ENCODE measurements around the gene TLE4.
"Not testable (repeated sequence)": the region's sequence is repeated elsewhere in the genome, so short reads cannot be mapped to it uniquely, and the experiment has no call there.

Gene TLE4

DNA sequence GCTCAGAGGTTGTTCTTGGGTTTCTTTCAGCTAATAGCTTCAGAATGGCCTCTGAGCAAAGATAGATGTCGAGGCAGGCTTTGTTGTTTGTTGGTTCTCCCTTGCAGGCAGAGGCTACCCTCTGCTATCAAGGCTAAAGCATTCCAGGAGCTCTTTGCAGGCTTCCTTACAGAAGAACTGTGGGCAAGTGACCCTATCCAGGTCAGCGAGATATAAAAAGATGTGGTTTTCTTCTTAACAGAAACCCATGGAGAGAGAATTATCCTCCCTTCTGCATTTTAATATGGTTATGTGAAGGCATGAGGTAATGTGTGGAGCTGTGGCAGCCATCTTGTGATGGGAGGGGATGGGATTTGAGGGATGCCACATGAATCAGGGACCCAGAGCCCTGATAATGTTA lies 67.0 kb downstream of the TLE4 start:
- no peak for DNase-seq (ENCODE audit: low read depth)

DNA sequence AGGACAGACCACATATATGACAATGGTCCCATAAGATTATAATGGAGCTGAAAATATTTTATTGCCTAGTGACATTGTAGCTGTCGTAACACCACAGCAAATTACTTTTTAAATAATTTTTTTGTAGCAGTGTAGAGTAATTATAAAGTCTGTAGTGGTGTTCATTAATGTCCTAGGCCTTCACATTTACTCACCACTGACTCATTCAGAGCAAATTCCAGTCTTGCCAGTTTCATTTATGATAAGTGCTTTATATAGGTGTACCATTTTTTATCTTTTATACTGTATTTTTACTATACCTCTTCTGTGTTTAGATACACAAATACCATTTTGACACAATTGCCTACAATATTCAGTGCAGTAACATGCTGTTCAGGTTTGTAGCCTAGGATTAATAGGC lies 67.6 kb downstream of the TLE4 start:
- DNase-seq (ENCODE audit: low read depth) = no peak

DNA sequence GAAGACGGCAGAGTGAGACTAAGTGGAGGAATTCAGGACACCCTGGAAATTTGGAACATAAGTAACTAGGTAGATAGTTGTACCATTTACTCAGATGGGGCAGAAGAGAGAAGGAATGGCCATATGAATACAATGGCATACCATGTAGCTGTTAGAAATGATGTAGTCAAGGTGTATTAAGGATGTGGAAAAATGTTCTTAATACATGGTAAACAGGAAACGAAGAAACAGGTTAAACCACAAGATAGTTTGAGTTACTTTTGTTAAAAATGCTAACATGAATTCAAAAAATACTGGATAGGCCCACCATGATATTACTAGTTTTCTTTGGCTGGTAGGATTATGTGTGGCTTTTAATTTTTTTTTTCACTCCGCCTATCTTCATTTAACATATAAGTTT lies 68.3 kb downstream of the TLE4 start:
- DNase-seq (ENCODE audit: low read depth) = not testable (repeated sequence)

DNA sequence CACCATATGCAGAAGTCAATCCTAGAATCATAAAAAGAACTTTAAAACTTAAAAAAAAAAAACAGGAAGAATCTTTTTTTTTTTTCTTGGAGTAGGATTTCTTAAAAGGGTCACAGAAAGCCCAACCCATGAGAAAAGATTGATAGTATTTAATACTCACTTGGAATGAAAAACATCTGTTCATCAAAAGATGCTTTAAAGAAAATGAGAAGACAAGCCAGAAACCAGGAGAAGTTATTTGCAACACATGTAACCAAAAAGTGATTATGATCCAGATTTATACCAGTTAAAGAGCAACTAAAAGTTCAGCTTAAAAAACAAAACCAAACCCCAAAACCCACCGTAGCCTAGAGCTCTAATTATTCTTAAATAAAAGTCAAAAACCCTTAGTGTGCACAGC lies 69.3 kb downstream of the TLE4 start:
- no peak for DNase-seq (ENCODE audit: low read depth)

DNA sequence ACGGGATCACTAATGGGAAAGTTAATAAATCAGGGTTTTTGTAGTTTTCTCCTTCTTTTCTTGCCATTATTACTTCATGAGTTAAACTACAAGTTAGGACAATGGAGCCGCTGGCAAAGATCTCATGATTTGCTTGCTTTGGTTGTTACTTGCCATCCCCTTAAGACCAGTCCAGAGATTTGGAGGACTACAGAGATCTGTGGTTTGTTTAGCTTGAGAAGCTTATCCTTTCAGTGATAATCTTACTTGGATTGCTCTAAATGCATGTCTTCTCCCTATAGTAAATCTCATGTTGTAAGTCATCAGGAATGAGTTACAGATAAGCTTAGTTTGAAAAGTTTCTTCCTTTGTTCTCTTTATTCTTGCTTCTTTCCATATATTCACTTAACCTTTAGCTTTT lies 70.9 kb downstream of the TLE4 start:
- DNase-seq (ENCODE audit: low read depth) = no peak

DNA sequence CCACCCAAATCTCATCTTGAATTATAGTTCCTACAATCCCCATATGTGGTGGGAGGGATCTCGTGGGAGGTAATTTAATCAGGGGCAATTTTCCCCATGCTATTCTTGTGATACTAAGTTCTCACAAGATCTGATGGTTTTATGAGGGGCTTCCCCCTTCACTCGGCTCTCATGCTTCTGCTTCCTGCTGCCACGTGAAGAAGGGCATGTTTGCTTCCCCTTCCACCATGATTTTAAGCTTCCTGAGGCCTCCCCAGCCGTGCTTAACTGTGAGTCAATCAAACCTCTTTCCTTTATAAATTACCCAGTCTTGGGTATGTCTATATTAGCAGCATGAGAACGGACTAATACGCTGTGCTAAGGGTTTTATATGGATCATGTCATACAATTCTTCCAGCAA lies 72.3 kb downstream of the TLE4 start:
- no peak for DNase-seq (ENCODE audit: low read depth)

DNA sequence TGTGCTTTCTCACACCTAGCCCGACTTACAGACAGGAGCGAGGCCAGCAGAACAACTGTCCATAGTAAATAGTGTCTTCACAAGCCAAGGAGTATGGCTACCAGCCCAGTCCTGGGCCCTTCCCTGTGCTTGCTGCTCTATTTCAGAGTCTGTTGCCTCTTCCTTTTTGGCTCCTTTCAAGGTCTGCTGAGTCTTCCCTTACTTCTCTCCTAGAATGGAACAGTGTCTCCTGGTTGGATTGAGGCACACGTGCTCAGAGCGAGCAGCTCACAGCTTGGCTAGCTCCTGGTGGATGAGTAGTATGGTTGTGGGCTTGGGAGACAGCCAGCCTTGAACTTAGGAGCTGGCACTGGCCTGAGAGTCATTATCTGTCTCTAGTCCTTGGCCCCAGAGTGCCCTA lies 72.8 kb downstream of the TLE4 start:
- DNase-seq (ENCODE audit: low read depth) = no peak

DNA sequence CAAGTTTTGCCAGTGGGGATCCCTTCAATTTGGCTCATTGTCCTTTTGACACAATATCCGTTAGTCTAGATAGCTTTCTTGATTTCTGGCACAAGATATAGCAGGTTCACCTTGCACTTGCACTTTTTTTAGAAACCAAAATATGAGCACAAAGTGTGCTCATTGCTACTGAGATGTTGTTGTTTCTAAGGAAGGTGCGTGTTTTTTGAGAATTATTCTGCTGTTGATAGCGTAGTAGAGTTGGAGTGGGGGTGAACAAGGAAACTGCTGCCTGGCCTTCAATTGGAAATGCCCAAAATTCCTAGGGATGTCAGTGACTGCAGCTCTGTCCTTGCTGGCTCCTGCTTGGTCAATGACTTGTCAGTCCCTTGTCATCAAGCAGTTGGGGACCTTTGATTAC lies 73.3 kb downstream of the TLE4 start:
- DNase-seq (ENCODE audit: low read depth) = no peak

DNA sequence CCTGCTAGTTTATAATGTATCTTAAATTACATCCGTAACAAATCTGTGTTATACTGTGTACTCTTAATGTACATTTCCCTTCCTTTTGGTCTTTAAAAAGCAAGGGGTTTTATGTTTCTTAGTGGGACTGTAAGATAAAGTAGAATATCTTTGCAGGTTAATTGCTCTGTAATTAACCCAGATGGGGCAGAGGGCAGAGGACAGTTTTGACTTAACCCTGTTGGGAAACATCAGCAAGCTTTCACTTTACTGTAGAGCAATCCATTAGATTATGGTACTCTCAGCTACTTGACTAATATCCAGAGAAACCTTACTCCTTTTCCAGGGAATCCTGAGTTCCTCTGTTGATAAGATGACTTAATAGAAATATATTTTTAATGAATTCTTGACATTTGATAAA lies 74.3 kb downstream of the TLE4 start:
- DNase-seq (ENCODE audit: low read depth) = no peak

DNA sequence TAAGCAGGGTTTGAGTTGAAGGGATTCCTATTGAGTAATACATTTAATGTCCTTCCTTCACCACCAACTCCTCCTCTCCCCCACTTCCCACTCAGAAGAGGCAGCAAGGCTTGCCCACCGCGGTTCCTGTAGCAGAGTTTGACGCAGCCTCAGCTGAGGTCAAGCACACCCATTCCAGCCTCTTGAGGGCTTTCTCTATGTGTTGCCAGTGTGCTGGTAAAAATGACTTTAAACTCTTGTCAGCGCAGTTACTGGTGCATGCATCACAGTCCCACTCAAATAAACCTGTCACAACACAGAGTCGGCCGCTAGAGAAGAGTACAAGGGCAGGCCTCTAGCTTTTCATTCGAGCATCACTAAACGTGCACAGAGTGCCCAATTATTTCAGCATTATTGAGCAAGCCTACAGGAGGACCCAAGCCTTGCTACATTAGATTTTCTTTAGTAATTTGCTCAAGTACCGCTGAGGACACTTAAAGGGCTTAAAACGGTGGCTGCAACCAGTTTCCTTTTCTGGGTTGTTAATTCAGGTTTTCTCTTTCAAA lies 79.6 kb downstream of the TLE4 start:
- no peak for DNase-seq (ENCODE audit: low read depth)

DNA sequence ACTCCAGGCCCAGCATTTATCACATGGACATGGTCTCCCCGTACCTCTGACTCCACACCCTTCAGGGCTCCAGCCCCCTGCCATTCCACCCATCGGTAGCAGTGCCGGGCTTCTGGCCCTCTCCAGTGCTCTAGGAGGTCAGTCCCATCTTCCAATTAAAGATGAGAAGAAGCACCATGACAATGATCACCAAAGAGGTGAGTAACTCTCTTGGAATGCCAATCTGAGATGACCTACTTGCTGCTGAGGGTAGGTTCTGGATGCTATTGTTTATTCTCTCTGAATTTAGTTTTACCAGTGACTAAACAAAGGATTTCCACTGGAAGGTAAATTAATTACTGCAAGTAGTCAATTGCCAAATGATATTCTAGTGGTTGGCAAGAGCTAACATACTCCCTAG lies 80.8 kb downstream of the TLE4 start:
- no peak for DNase-seq (ENCODE audit: low read depth)

DNA sequence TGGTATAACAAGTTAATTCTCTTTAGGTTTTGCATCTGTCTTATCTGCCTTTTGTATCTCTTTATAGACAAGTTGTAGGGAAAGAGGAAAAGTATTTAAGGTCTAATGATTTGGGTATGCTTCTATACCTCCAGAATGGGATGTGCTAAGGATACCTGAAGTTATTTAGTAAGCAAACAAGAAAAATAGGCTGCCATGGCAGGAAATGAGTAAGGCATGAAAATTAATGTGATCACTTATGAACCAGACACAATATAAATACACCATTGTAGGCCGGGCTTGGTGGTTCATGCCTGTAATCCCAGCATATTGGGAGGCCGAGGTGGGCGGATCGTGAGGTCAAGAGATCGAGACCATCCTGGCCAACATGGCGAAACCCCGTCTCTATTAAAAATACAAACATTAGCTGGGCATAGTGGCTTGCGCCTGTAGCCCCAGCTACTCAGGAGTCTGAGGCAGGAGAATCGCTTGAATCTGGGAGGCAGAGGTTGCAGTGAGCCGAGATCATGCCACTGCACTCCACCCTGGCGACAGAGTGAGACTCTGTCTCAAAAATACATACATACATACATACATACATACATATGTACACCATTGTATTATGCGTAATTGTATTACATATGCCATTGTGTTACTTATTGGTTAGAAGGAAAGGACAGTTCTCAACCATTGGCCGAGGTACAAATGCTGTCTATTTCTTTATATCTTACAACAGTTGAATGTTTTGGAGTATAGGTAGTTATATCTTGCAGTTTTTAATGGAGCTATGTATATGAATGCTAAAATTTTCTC lies 83.0 kb downstream of the TLE4 start:
- not testable (repeated sequence) for DNase-seq (ENCODE audit: low read depth)

DNA sequence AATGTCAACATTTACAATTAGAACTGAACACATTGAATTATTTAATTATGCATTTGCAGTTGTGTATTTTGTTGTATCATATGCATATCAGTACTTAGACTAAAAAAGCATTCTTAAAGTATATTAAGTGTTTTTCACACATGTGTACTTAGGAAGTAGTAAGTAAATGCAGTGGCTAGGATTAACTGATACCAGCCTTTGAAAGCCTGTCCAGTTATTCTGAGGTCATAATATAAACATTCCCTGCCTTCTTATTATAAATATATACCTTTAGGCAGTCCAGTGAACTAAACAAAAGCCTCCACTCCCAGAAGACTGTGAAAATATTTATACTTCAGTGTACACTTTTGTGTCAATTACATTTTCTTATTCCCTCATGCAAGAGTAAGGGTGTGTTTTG lies 83.8 kb downstream of the TLE4 start:
- DNase-seq (ENCODE audit: low read depth) = no peak

DNA sequence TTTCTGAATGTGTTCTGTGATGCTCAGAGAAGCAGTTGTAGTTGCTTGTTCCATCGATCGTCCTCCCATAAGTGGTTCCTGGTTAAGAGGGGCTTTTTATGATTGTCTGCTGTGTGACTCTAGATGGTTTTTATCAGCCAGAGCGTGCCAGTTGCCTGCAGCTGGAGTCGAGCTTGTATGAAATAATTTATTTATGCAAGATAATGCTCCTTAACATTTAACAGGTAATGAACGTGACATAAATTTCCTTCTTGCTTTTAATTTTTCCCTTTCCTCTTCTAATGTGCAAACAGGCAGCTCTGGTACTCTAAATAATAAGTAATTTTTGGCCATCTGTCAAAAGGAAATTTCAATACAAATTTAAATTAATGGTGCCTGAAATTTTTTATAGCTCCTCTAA lies 84.4 kb downstream of the TLE4 start:
- no peak for DNase-seq (ENCODE audit: low read depth)

DNA sequence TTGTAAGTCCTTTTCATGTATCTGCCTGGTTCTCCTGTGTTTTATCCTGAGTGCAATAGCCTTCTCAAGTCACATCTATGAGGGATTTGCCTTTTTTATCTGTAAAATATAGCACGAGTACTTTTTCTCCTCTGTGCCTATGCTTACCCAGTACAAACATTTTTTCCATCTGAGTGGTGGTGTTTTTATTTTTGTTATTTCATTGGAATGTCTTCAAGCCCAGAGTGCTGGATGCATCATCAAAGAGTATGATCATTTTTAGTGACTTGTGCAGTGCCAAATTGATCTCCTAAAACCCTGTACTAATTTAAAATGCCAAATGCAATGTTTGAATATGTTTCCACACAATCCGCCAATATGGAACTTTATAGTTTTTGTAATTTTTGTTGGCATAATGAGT lies 86.1 kb downstream of the TLE4 start:
- no peak for DNase-seq (ENCODE audit: low read depth)

DNA sequence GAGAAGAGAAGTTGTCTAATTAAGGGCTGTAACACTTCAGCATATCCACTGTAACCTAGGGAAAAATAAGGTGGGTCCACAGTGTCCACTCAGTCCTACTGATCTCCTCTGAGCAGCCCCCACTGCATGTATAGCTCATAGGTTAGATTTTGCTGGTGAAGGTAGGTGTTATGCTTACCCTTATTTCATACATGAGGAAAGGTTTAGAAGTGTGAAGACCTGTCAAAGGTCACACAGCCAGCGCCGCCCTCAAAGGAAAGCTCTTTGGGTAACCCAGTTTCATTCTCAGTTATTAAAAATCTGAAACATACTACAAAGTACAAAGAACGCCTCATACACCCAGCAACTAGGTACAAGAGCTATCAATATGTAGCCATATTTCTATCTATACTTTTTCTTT lies 87.2 kb downstream of the TLE4 start:
- DNase-seq (ENCODE audit: low read depth) = no peak

DNA sequence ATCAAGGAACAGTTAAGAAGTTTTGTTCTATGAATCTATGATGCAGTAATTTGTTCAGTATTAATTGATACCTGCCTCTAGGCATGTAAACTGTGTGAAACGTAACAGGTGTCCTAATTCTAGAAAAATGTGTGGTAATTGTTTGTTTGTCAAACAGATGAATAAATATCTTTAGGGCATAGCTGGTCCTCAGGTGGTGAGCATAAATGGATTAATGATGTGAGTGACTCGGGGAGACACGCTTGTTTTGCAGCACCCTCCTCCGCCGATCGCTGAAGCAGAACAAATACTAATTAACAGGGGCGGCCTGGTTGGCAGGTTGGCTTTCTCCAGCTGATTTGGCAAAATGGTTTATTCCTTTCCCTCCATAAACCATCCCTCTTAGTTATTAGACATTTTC lies 88.8 kb downstream of the TLE4 start:
- no peak for DNase-seq (ENCODE audit: low read depth)

DNA sequence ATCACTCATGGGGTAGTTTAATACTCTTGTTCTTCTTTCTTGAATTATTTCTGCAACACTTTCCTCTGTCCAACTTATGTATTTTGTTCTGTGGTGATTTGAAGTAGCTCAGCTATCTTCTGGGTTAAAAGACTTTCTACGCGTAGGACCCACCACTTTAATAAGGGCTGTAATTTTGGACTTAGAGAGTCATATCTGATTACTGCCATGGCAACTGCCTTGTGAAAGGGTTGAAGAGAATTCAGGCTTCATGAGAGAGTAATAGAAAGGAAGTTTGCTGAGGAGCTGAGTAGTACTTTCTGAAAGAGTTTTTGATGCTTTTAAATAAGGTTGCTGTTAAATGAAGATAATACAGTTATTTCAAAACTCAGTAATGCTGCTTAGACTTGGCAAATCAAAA lies 89.5 kb downstream of the TLE4 start:
- DNase-seq (ENCODE audit: low read depth) = no peak

DNA sequence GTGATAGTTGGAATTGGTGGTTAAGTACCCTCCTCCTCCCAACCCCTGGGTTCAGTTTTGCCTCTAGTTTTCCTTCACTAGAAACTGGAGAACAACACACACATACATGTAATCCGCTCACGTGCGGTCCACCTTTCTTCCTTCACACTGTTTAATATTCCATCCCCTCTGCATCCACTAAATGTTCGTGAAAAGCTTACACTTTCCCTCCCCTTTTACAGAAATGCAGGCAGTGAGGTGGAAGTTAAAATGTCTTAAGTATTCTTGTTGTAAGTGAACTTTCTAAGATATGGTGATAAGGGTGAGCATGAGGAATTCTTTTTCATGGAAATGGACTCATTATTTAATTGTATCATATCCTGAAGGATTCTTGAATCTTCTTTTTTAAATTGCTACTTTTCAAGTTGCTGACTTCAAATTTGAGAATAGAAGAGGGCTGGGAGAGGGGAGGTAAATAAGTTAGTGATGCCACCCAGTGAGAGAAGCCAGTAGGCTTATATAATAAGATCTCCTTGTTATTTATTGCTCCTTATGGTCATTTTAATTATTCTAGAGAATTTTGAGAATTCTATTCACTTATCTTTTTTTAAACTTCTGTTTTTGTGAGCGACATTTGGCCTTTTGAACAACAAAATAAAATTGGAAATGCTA lies 90.2 kb downstream of the TLE4 start:
- DNase-seq (ENCODE audit: low read depth) = no peak

DNA sequence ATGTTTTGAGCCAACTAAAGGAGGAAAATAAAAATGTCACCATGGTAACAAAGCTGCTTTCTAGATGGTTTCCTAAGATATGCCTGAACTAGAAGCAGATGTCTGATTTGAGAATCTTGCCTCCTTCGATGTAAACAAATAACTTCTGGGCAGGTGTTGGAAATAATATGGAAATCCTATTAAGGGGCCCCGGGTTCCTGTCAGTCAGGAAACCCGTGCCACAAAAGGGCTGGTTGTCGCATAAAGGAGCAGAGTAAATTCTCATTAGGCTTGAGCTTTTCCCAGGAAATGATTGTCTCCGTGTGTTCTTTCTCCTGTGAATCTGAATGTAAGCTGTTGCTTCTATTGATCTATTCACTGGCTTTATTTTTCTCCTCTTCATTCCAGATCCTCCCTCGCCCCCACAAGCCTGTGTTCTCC lies 90.8 kb downstream of the TLE4 start:
- DNase-seq (ENCODE audit: low read depth) = no peak

DNA sequence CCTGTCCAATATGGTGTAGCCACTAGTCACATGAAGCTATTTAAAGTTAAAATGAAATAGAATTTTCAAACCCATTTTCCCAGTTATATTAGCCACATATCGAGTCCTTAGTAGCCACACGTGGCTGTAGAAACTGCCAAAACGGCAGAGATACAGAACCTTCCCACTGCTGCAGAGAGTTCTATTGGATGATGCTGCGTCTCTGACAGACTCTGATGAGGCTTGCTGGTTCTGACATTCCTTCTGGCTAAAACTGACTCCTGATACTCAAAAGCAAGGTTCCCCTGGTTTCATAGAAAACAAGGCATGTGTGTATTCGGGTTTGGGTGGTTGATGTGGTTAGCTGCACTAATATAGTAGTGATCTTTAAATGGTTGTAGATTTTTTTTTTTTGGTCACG lies 91.5 kb downstream of the TLE4 start:
- no peak for DNase-seq (ENCODE audit: low read depth)

DNA sequence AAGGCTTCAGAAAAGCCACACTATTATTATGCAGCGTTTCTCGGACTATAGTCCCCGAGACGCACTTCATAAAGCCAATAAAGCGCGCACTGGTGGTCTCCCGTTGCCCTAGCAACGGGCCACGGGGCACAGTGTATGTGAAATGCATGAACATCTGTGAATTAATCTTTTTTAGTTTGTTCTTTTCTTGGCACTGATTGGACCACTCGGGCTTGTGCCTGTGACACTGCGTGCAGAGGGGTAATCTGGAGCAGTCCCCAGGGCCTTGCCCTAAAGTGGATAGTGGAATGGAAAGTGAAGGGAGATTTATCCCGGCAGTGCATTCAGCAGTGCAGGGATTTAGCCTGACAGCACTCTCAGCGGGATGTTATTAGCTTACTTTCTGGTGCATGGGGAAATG lies 92.1 kb downstream of the TLE4 start:
- no peak for DNase-seq (ENCODE audit: low read depth)

DNA sequence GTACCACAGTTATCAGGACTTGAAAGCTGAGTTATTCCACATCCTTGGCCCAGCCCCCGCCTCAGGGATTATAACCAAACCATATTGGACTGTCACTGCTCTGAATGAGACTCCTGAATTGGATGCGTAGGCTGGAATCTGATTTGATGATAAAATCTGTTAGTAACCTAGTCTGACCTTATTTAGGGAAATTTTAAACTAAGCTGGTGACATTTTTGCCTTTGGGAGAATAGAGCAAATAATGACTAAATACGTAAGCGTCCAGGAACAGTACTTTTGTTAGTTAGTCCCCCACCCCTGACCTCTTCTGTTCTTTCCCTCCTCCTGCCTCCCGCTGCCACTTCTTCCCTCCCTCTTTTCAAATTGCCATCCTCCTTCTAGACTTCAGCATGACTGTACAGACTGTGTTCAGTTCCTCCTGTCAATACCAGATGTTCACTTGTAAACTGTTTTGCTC lies 92.6 kb downstream of the TLE4 start:
- DNase-seq (ENCODE audit: low read depth) = no peak

DNA sequence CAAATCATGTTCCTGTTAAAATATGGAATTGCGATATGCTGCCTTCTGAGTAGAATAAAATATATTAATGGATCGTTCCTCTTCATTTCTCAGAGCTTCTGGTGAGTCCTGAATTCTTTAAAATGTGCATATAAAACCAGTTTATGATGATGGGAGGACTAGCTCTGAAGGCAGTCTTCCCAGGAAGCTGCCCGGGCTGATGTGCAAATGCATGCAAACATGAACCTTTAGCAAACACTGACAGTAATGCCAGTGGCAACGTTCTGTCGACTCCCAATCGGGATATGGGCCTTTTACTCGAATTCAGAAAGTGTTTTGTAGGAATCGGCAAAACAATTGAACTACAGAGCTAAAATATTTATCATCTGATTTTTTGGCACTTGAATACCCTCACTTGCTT lies 93.6 kb downstream of the TLE4 start:
- DNase-seq (ENCODE audit: low read depth) = no peak

Measured in GM04503 (cell line).